8988T (cell line): ENCODE results near the gene PROKR1.
"Not testable (repeated sequence)": the region's sequence is repeated elsewhere in the genome, so short reads cannot be mapped to it uniquely, and the experiment has no call there.

Source experiments
- DNase-seq: peaks from one replicate; pipeline ENCODE4 v3.0.0; 2011

PROKR1 gene

GRCh38 chr2:68659081-68659480 lies 15.7 kb downstream of the PROKR1 start:
- DNase-seq, result no peak

GRCh38 chr2:68660658-68661057 lies 17.3 kb downstream of the PROKR1 start:
- no peak for DNase-seq

DNA sequence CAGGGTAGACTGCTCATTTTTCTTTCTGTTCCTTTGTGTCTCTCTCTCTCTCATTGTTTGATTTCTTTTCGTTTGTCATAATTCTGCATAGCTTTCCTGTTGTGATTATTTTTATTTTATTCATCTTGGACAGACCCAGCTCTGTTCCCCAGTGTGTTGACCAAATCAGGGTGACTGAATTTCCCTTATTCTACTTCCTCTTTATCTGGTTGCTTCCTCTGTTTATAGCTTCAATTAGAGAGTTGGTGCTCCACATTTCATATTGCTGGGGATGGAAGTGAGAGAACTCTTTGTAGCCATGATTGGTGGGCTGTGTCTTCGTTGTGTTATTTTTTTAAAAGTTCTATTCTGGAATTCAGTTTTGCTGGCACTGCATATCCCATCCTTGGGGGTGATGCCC lies 19.1 kb downstream of the PROKR1 start:
- no peak for DNase-seq

- no peak for DNase-seq
These were observed 20.2 kb downstream of the PROKR1 start for GRCh38 chr2:68663371-68664156.

GRCh38 chr2:68667371-68667770 lies 24.0 kb downstream of the PROKR1 start:
- DNase-seq, result no peak

- DNase-seq, result no peak
These were observed 26.3 kb downstream of the PROKR1 start for GRCh38 chr2:68669651-68670050.

DNA sequence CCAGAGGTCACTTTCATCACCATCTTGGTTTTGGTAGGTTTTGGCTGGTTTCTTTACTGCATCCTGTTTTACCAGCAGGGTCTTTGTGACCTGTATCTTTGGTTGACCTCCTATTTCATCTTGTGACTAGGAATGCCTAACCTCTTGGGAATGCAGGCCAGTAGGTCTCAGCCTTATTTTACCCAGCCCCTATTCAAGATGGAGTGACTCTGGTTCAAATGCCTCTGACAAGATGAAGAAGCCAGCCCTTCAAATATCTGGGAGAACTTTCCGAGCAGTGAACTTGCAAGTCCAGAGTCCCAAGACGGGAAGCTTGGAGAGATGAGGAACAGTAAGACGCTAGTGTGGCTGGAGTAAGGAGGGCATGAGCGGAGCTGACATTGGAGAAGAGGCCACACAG lies 28.6 kb downstream of the PROKR1 start:
- no peak for DNase-seq

DNA sequence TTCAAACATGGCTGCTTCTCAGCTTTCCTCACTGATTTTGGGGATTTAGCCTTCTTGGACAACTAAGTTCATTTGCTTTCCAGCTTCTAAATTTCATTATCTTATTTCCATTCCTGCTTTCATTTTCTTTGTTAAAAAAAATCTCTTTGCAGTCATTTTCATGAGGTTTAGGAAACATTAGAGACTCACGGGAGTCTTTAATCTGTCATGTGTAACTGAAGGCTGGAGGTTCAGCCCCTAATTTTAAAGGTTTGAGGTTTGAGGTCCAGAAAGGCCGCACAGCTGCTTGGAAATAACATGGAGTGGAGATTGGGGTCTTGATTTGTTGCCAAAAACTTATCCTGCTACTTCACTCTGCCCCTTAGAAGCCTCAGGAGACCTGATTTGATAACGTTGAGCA lies 30.3 kb downstream of the PROKR1 start:
- no peak for DNase-seq

- DNase-seq, result no peak
These were observed 32.1 kb downstream of the PROKR1 start for GRCh38 chr2:68675470-68675869.

- DNase-seq, result not testable (repeated sequence)
These were observed 34.5 kb downstream of the PROKR1 start for GRCh38 chr2:68677837-68678236.

GRCh38 chr2:68679166-68679916 lies 36.0 kb downstream of the PROKR1 start:
- DNase-seq, result not testable (repeated sequence)

DNA sequence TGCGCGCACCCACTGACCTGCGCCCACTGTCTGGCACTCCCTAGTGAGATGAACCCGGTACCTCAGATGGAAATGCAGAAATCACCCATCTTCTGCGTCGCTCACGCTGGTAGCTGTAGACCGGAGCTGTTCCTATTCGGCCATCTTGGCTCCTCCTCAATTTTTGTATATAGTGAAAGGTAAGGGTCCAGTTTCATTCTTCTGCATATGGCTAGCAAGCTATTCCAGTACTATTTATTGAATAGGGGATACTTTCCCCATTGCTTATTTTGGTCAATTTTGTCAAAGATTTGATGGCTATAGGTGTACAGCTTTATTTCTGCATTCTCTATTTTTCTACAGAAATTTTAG lies 36.5 kb downstream of the PROKR1 start:
- not testable (repeated sequence) for DNase-seq

DNA sequence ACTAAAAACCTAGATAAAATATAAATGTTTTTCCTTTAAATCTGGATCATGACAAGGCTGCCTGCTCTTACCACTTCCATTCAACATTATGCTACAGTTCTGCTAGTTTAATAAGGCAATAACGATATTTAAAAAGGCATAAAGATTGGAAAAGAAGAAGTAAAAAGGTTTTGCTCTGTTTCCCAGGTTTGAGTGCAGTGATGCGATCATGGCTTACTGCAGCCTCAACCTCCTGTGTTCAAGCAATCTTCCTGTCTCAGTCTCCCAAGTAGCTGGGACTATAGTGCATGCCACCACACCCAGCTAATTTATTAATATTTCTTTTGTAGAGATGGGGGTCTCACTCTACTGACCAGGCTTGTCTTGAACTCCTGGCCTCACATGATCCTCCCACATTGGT lies 40.8 kb downstream of the PROKR1 start:
- DNase-seq, result no peak

DNA sequence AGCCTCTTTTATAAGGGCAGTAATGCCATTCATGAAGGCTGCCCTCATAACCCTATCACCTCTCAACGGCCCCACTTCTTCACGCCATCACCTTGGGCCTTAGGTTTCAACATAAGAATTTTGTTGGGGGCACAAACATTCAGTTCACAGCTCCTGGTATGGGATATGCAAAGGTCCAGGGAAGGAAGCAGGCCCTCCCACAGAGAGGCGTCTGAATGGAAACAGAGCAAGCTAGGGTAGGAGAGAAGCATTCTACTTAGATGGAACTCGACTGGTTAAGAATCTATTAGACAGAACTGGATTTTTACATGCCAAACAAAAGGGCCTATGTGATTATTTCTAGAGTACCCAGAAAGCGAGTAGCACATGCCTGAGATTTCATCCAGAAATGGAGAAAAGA lies 42.8 kb downstream of the PROKR1 start:
- no peak for DNase-seq

GRCh38 chr2:68687018-68687417 lies 43.6 kb downstream of the PROKR1 start:
- DNase-seq, result no peak

- no peak for DNase-seq
These were observed 46.5 kb downstream of the PROKR1 start for GRCh38 chr2:68689553-68690537.

- no peak for DNase-seq
These were observed 47.5 kb downstream of the PROKR1 start for GRCh38 chr2:68690851-68691250.

GRCh38 chr2:68692511-68692910 lies 49.1 kb downstream of the PROKR1 start:
- DNase-seq, result no peak

DNA sequence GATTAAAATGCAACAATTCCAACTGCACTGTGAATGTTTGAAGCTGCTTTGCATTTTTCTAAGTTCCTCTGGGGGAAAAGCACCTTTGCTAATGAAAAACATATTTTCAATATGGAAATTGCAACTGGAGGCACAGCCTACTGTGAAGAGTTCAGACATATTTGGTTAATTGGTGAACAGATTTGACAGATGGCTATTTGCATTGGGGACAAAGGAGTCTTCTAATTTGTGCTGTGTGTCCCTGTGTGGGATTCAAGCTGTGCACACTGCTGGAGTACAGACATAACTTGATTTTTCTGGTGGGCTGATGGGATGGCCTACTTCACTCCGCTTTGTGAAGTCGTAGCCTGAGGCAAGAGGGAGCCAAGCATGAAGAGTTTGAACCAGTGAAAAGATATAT lies 50.6 kb downstream of the PROKR1 start:
- no peak for DNase-seq

DNA sequence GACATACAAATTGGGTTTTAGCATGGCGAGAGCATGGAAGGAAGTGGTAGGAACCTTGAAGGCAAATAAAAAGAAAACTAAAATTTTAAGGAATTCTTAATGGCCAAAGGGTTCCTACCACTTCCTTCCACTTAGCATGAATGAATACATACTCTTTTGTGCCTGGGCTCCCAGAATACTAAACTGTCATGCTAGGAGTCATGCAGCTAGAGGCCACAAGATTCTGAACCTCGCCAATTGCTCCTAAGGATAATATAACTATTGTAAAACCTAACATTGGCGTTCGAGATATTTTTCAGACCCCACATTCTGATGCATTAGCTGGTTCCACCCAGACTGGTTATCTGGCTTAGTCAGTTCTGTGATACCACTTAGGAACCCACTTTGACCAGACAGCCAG lies 52.6 kb downstream of the PROKR1 start:
- no peak for DNase-seq

GRCh38 chr2:68696554-68696953 lies 53.2 kb downstream of the PROKR1 start:
- no peak for DNase-seq

GRCh38 chr2:68698567-68699377 lies 55.4 kb downstream of the PROKR1 start:
- DNase-seq, result no peak
